Cardiac muscle cell (in vitro differentiated cells and primary cell): ENCODE results near the gene CLTB. TPM values are rescaled to one million over a fixed set of nuclear protein-coding genes. Genes with fewer than 3 reads are reported as not detected.

Experiments used
- DNase-seq, 2 donors: peaks; one replicate each; pipeline versions ENCODE4 v3.0.0 to v3.0.0-alpha.2; 2010 to 2017; ENCODE audit warnings: low read depth in 1 of 2, low spot score in 1 of 2
- H3K27ac ChIP-seq: fragments of 200-600 bp; sonication (generic); 2 replicates; pipeline ENCODE4 v1.5.1; 2016
- H3K27me3 ChIP-seq: fragments of 200-600 bp; sonication (generic); 2 replicates; pipeline ENCODE4 v1.6.0; 2016; ENCODE audit warnings: control low read depth
- H3K36me3 ChIP-seq: fragments of 200-600 bp; sonication (generic); 2 replicates; pipeline ENCODE4 v1.5.1; 2016; ENCODE audit warnings: control low read depth
- H3K4me1 ChIP-seq: fragments of 200-600 bp; sonication (generic); 2 replicates; pipeline ENCODE4 v1.8.1; 2017; ENCODE audit warnings: low read depth, mild to moderate bottlenecking, mixed run types
- H3K4me3 ChIP-seq: fragments of 200-600 bp; sonication (generic); 2 replicates; pipeline ENCODE4 v1.5.1; 2016; ENCODE audit warnings: mild to moderate bottlenecking
- H3K9me3 ChIP-seq: fragments of 200-600 bp; sonication (generic); 2 replicates; pipeline ENCODE4 v1.5.1; 2017; ENCODE audit warnings: low read depth, mild to moderate bottlenecking, control low read depth
- CTCF ChIP-seq: IDR thresholded peaks from 2 replicates; pipeline ENCODE4 v1.5.1; 2012; ENCODE audit warnings: low read depth, mild to moderate bottlenecking, low read length
- polyA plus RNA-seq: library from polyadenylated mRNA; unstranded; fragments of >200 nt; fragmentation: Nextera tagmentation; extraction: Ambion mirVana; gene quantifications from 2 replicates; pipeline ENCODE4 v1.2.1, GENCODE V29; 2016
- total RNA-seq: library from RNA; depleted of rRNA; stranded (reverse); fragments of >200 nt; gene quantifications from 2 replicates; pipeline ENCODE4 v1.2.3, GENCODE V29; 2016

Gene CLTB
- total and polyA plus RNA-seq, 2 experiments from 2014 or later: 187 to 222 TPM

GRCh38 chr5:176454724-176455394 lies 38.5 kb upstream of the CLTB start:
- no peaks in the 10 kb centered on the region for H3K9me3 ChIP-seq
- H3K27me3 ChIP-seq: no peaks in the 10 kb centered on the region
- DNase-seq: no peak
- H3K36me3 ChIP-seq: no peaks in the 10 kb centered on the region
- peak overlapping the region; percentile 10 for H3K27ac ChIP-seq
- peaks cover 4% of the 10 kb centered on the region for H3K4me1 ChIP-seq
- no peak for TF ChIP-seq CTCF
- H3K4me3 ChIP-seq: no peak overlapping the region

GRCh38 chr5:176450077-176450476 lies 33.7 kb upstream of the CLTB start:
- H3K4me3 ChIP-seq: no peak overlapping the region
- no peak for DNase-seq
- no peaks in the 10 kb centered on the region for H3K27me3 ChIP-seq
- no peaks in the 10 kb centered on the region for H3K36me3 ChIP-seq
- TF ChIP-seq CTCF: no peak
- H3K4me1 ChIP-seq: peaks cover 16% of the 10 kb centered on the region
- no peaks in the 10 kb centered on the region for H3K9me3 ChIP-seq
- no peak overlapping the region for H3K27ac ChIP-seq

GRCh38 chr5:176447978-176448608 lies 31.8 kb upstream of the CLTB start, which contains the start of gene FAF2:
Gene FAF2, plus strand, starts transcription at chr5:176448385. Its CDS starts 23 bp downstream, at chr5:176448408.
- peak; percentile 99 for DNase-seq
- peak; percentile 98 for TF ChIP-seq CTCF
- Histone ChIP-seq H3K27me3 (no peaks in the 10 kb centered on the region), H3K36me3 (no peaks in the 10 kb centered on the region), H3K4me3 (peak within 1 kb of the TSS; percentile 63), H3K27ac (peak within 1 kb of the TSS; percentile 94), H3K4me1 (peaks cover 13% of the 10 kb centered on the region), H3K9me3 (no peaks in the 10 kb centered on the region)

- H3K9me3 ChIP-seq: no peaks in the 10 kb centered on the region
- peak overlapping the region; percentile 57 for H3K4me3 ChIP-seq
- TF ChIP-seq CTCF: no peak
- peak overlapping the region; percentile 92 for H3K27ac ChIP-seq
- peaks cover 13% of the 10 kb centered on the region for H3K4me1 ChIP-seq
- DNase-seq: no peak
- no peaks in the 10 kb centered on the region for H3K27me3 ChIP-seq
- no peaks in the 10 kb centered on the region for H3K36me3 ChIP-seq
Measured at GRCh38 chr5:176447591-176447977, 31.2 kb upstream of the CLTB start.

- TF ChIP-seq CTCF: no peak
- H3K9me3 ChIP-seq: no peaks in the 10 kb centered on the region
Measured at GRCh38 chr5:176446884-176447590, 30.7 kb upstream of the CLTB start.

More at GRCh38 chr5:176446884-176447590, 30.7 kb upstream of the CLTB start:
- H3K27me3 ChIP-seq: no peaks in the 10 kb centered on the region
- no peak for DNase-seq
- no peaks in the 10 kb centered on the region for H3K36me3 ChIP-seq
- peak overlapping the region; percentile 92 for H3K27ac ChIP-seq
- peak overlapping the region; percentile 57 for H3K4me3 ChIP-seq
- H3K4me1 ChIP-seq: peaks cover 14% of the 10 kb centered on the region
